ENCODE measurements around the gene IFT57.

DNA sequence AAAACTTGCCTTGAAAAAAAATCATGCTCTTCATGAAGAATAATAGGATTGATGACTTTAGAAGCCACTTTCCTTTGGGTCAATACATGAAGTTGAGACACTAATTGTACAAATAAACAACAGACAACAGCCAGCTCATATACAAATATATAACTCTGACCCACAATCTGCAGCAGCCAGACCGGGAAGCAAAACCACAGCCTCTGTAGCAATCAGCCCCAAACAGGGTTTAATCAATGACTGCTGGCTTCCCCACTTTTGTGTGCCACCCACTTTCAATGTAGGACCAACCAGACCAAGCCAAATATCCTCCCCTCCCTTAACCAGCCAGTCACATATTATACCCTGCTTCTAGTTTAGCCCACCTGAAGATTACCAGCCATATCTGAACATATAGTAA, 39.0 kb downstream of the IFT57 start:
- TF ChIP-seq, protein P1, sequence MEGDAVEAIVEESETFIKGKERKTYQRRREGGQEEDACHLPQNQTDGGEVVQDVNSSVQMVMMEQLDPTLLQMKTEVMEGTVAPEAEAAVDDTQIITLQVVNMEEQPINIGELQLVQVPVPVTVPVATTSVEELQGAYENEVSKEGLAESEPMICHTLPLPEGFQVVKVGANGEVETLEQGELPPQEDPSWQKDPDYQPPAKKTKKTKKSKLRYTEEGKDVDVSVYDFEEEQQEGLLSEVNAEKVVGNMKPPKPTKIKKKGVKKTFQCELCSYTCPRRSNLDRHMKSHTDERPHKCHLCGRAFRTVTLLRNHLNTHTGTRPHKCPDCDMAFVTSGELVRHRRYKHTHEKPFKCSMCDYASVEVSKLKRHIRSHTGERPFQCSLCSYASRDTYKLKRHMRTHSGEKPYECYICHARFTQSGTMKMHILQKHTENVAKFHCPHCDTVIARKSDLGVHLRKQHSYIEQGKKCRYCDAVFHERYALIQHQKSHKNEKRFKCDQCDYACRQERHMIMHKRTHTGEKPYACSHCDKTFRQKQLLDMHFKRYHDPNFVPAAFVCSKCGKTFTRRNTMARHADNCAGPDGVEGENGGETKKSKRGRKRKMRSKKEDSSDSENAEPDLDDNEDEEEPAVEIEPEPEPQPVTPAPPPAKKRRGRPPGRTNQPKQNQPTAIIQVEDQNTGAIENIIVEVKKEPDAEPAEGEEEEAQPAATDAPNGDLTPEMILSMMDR (IDR thresholded peaks at IDR 0.05): no peak
- TF ChIP-seq POLR2A (IDR thresholded peaks at IDR 0.05): no peak
- TF ChIP-seq POLR2AphosphoS5 (IDR thresholded peaks at IDR 0.05): no peak
